ENCODE measurements around the gene TBC1D19.

The TBC1D19 gene

GRCh38 chr4:26594778-26595177 lies 10.9 kb downstream of the TBC1D19 start:
- Histone ChIP-seq H3K9me3 (ENCODE audit: control insufficient read depth in 2 of 2, low read length in 2 of 2) (no peaks in the 10 kb centered on the region), H3K9ac (ENCODE audit: low read length in 2 of 2) (no peak overlapping the region), H3K4me3 (ENCODE audit: low read length in 2 of 2) (no peak overlapping the region), H3K27me3 (ENCODE audit: control insufficient read depth in 1 of 2, insufficient read depth in 2 of 2, low read length in 2 of 2) (no peaks in the 10 kb centered on the region), H3K4me1 (ENCODE audit: control insufficient read depth, insufficient read depth, low read length) (no peaks in the 10 kb centered on the region), H3K27ac (ENCODE audit: low read length) (no peak overlapping the region), H3K36me3 (ENCODE audit: control insufficient read depth in 2 of 2, insufficient read depth in 2 of 2, low read length in 2 of 2) (no peaks in the 10 kb centered on the region)

- Histone ChIP-seq H3K4me3 (ENCODE audit: low read length in 2 of 2) (no peak overlapping the region), H3K9me3 (ENCODE audit: control insufficient read depth in 2 of 2, low read length in 2 of 2) (no peaks in the 10 kb centered on the region), H3K27ac (ENCODE audit: low read length) (no peak overlapping the region), H3K9ac (ENCODE audit: low read length in 2 of 2) (no peak overlapping the region), H3K4me1 (ENCODE audit: control insufficient read depth, insufficient read depth, low read length) (no peaks in the 10 kb centered on the region), H3K27me3 (ENCODE audit: control insufficient read depth in 1 of 2, insufficient read depth in 2 of 2, low read length in 2 of 2) (no peaks in the 10 kb centered on the region), H3K36me3 (ENCODE audit: control insufficient read depth in 2 of 2, insufficient read depth in 2 of 2, low read length in 2 of 2) (no peaks in the 10 kb centered on the region)
These were observed 13.0 kb downstream of the TBC1D19 start for GRCh38 chr4:26596843-26597242.

GRCh38 chr4:26601204-26601603 lies 17.3 kb downstream of the TBC1D19 start:
- Histone ChIP-seq H3K9ac (ENCODE audit: low read length in 2 of 2) (no peak overlapping the region), H3K27me3 (ENCODE audit: control insufficient read depth in 1 of 2, insufficient read depth in 2 of 2, low read length in 2 of 2) (no peaks in the 10 kb centered on the region), H3K4me1 (ENCODE audit: control insufficient read depth, insufficient read depth, low read length) (no peaks in the 10 kb centered on the region), H3K4me3 (ENCODE audit: low read length in 2 of 2) (no peak overlapping the region), H3K27ac (ENCODE audit: low read length) (no peak overlapping the region), H3K9me3 (ENCODE audit: control insufficient read depth in 2 of 2, low read length in 2 of 2) (no peaks in the 10 kb centered on the region), H3K36me3 (ENCODE audit: control insufficient read depth in 2 of 2, insufficient read depth in 2 of 2, low read length in 2 of 2) (no peaks in the 10 kb centered on the region)

DNA sequence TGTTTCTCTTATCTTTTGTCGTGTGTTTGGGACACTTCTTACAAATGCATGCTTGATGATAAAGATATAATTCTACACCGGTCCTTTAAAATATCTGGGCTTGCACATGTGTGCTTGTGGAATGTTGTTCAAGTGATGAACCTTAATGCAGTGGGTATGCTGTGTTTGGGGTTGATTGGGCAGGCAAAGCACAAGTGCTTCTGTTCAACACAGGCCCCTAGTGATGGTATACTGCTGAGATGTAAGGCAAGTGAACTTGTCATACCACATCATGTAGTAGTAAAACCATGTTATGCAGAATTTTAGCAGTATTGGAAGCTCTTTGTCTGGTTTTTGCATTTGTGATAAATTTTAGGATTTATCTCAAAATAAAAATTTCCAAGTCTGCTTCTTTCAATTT lies 23.9 kb downstream of the TBC1D19 start:
- Histone ChIP-seq H3K4me3 (ENCODE audit: low read length in 2 of 2) (no peak overlapping the region), H3K9me3 (ENCODE audit: control insufficient read depth in 2 of 2, low read length in 2 of 2) (no peaks in the 10 kb centered on the region), H3K27me3 (ENCODE audit: control insufficient read depth in 1 of 2, insufficient read depth in 2 of 2, low read length in 2 of 2) (no peaks in the 10 kb centered on the region), H3K27ac (ENCODE audit: low read length) (no peak overlapping the region), H3K9ac (ENCODE audit: low read length in 2 of 2) (no peak overlapping the region), H3K4me1 (ENCODE audit: control insufficient read depth, insufficient read depth, low read length) (no peaks in the 10 kb centered on the region), H3K36me3 (ENCODE audit: control insufficient read depth in 2 of 2, insufficient read depth in 2 of 2, low read length in 2 of 2) (no peaks in the 10 kb centered on the region)

DNA sequence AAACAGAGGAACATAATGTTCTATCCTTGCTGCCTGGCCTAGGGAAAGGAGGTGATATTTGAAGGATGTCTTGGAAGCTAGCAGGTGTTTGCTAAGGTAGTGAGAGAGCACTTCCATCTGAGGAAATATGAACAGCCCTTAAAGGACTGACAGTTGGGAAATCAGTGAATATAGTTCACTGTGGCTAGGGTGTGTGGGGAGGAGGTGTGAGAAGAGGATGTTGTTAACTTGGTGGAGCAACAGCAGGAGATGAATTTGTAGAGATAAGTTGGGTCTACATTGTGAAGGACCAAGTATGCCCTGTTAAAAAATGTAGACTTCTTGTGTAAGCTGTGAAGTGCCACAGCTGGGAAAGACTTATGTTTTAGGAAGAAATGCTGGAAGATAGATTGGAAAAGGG lies 25.5 kb downstream of the TBC1D19 start:
- no peaks in the 10 kb centered on the region for H3K4me1 ChIP-seq (ENCODE audit: control insufficient read depth, insufficient read depth, low read length)
- no peaks in the 10 kb centered on the region for H3K9me3 ChIP-seq (ENCODE audit: control insufficient read depth in 2 of 2, low read length in 2 of 2)
- no peak overlapping the region for H3K27ac ChIP-seq (ENCODE audit: low read length)
- no peak overlapping the region for H3K4me3 ChIP-seq (ENCODE audit: low read length in 2 of 2)
- no peaks in the 10 kb centered on the region for H3K36me3 ChIP-seq (ENCODE audit: control insufficient read depth in 2 of 2, insufficient read depth in 2 of 2, low read length in 2 of 2)
- no peaks in the 10 kb centered on the region for H3K27me3 ChIP-seq (ENCODE audit: control insufficient read depth in 1 of 2, insufficient read depth in 2 of 2, low read length in 2 of 2)
- no peak overlapping the region for H3K9ac ChIP-seq (ENCODE audit: low read length in 2 of 2)

GRCh38 chr4:26609868-26610267 lies 26.0 kb downstream of the TBC1D19 start:
- H3K27me3 ChIP-seq (ENCODE audit: control insufficient read depth in 1 of 2, insufficient read depth in 2 of 2, low read length in 2 of 2), result no peaks in the 10 kb centered on the region
- no peak overlapping the region for H3K9ac ChIP-seq (ENCODE audit: low read length in 2 of 2)
- no peaks in the 10 kb centered on the region for H3K4me1 ChIP-seq (ENCODE audit: control insufficient read depth, insufficient read depth, low read length)
- no peak overlapping the region for H3K27ac ChIP-seq (ENCODE audit: low read length)
- no peak overlapping the region for H3K4me3 ChIP-seq (ENCODE audit: low read length in 2 of 2)
- H3K36me3 ChIP-seq (ENCODE audit: control insufficient read depth in 2 of 2, insufficient read depth in 2 of 2, low read length in 2 of 2), result no peaks in the 10 kb centered on the region
- no peaks in the 10 kb centered on the region for H3K9me3 ChIP-seq (ENCODE audit: control insufficient read depth in 2 of 2, low read length in 2 of 2)

GRCh38 chr4:26611372-26611771 lies 27.5 kb downstream of the TBC1D19 start:
- H3K27ac ChIP-seq (ENCODE audit: low read length), result no peak overlapping the region
- H3K36me3 ChIP-seq (ENCODE audit: control insufficient read depth in 2 of 2, insufficient read depth in 2 of 2, low read length in 2 of 2), result no peaks in the 10 kb centered on the region
- no peaks in the 10 kb centered on the region for H3K27me3 ChIP-seq (ENCODE audit: control insufficient read depth in 1 of 2, insufficient read depth in 2 of 2, low read length in 2 of 2)
- H3K4me3 ChIP-seq (ENCODE audit: low read length in 2 of 2), result no peak overlapping the region
- H3K9ac ChIP-seq (ENCODE audit: low read length in 2 of 2), result no peak overlapping the region
- no peaks in the 10 kb centered on the region for H3K9me3 ChIP-seq (ENCODE audit: control insufficient read depth in 2 of 2, low read length in 2 of 2)
- no peaks in the 10 kb centered on the region for H3K4me1 ChIP-seq (ENCODE audit: control insufficient read depth, insufficient read depth, low read length)

DNA sequence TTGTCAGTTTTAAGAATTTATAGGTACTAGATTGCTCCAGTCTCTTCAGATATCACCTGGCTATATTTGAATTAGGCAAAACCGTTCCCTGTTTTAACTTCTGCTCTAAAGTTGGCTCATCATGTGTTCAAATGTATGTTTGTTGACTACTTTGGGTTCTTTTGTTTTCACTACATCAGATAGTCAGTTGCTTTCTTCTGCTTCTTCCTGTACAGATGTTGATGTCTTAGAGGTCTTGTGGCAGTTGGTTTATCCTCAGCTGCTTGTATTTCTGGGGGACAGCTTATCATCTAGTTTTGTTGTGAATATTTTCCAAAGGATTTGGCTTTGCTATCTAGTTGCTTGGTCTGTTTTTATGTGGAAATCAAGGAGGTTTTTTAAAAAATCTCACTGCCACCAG lies 28.0 kb downstream of the TBC1D19 start:
- H3K9ac ChIP-seq (ENCODE audit: low read length in 2 of 2), result no peak overlapping the region
- no peaks in the 10 kb centered on the region for H3K4me1 ChIP-seq (ENCODE audit: control insufficient read depth, insufficient read depth, low read length)
- no peak overlapping the region for H3K27ac ChIP-seq (ENCODE audit: low read length)
- H3K27me3 ChIP-seq (ENCODE audit: control insufficient read depth in 1 of 2, insufficient read depth in 2 of 2, low read length in 2 of 2), result no peaks in the 10 kb centered on the region
- H3K9me3 ChIP-seq (ENCODE audit: control insufficient read depth in 2 of 2, low read length in 2 of 2), result no peaks in the 10 kb centered on the region
- H3K36me3 ChIP-seq (ENCODE audit: control insufficient read depth in 2 of 2, insufficient read depth in 2 of 2, low read length in 2 of 2), result no peaks in the 10 kb centered on the region
- H3K4me3 ChIP-seq (ENCODE audit: low read length in 2 of 2), result no peak overlapping the region

DNA sequence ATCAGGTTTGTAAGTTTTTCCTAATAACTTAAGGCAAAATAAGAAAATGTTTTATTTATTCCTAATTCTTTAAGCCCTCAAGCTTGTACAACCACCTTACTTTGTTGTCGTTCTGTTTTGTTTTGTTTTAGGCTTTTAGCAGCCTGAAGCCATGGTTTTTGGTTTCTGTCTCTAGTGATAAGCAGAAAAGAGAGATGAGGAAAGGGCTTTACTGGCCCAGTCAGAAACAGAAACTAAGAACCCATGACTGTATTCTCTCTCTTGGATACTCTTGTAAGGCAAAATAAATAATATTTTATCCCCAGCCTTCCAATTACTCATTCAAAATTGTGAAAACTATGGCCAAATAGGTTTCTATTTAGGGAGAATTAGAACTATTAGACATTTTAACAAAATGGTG lies 29.4 kb downstream of the TBC1D19 start:
- Histone ChIP-seq H3K27ac (ENCODE audit: low read length) (no peak overlapping the region), H3K36me3 (ENCODE audit: control insufficient read depth in 2 of 2, insufficient read depth in 2 of 2, low read length in 2 of 2) (no peaks in the 10 kb centered on the region), H3K4me1 (ENCODE audit: control insufficient read depth, insufficient read depth, low read length) (no peaks in the 10 kb centered on the region), H3K9ac (ENCODE audit: low read length in 2 of 2) (no peak overlapping the region), H3K9me3 (ENCODE audit: control insufficient read depth in 2 of 2, low read length in 2 of 2) (no peaks in the 10 kb centered on the region), H3K4me3 (ENCODE audit: low read length in 2 of 2) (no peak overlapping the region), H3K27me3 (ENCODE audit: control insufficient read depth in 1 of 2, insufficient read depth in 2 of 2, low read length in 2 of 2) (no peaks in the 10 kb centered on the region)

DNA sequence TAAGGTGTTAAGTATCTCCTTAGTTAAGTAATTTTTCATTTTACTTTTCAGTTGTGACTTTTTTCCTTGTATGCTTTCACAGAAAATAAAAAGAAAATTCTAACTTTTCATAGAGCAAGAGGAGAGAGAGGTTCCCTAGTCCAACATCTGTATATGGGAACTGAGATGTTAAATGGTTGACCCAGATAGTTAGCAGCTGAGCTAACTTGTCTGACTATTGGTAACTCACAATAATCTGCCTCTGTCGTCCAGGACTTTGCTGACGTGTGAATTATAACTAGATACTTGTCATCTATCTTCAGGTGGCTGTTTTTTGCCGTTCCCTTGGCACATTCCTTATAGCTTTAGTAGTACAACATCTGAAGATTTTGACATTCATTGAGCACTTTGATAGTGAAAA lies 29.9 kb downstream of the TBC1D19 start:
- H3K9ac ChIP-seq (ENCODE audit: low read length in 2 of 2), result no peak overlapping the region
- no peaks in the 10 kb centered on the region for H3K27me3 ChIP-seq (ENCODE audit: control insufficient read depth in 1 of 2, insufficient read depth in 2 of 2, low read length in 2 of 2)
- no peaks in the 10 kb centered on the region for H3K4me1 ChIP-seq (ENCODE audit: control insufficient read depth, insufficient read depth, low read length)
- H3K27ac ChIP-seq (ENCODE audit: low read length), result no peak overlapping the region
- H3K36me3 ChIP-seq (ENCODE audit: control insufficient read depth in 2 of 2, insufficient read depth in 2 of 2, low read length in 2 of 2), result no peaks in the 10 kb centered on the region
- H3K9me3 ChIP-seq (ENCODE audit: control insufficient read depth in 2 of 2, low read length in 2 of 2), result no peaks in the 10 kb centered on the region
- H3K4me3 ChIP-seq (ENCODE audit: low read length in 2 of 2), result no peak overlapping the region

- H3K4me1 ChIP-seq (ENCODE audit: control insufficient read depth, insufficient read depth, low read length), result no peaks in the 10 kb centered on the region
- H3K4me3 ChIP-seq (ENCODE audit: low read length in 2 of 2), result no peak overlapping the region
- no peaks in the 10 kb centered on the region for H3K36me3 ChIP-seq (ENCODE audit: control insufficient read depth in 2 of 2, insufficient read depth in 2 of 2, low read length in 2 of 2)
- no peaks in the 10 kb centered on the region for H3K27me3 ChIP-seq (ENCODE audit: control insufficient read depth in 1 of 2, insufficient read depth in 2 of 2, low read length in 2 of 2)
- no peak overlapping the region for H3K9ac ChIP-seq (ENCODE audit: low read length in 2 of 2)
- no peak overlapping the region for H3K27ac ChIP-seq (ENCODE audit: low read length)
- no peaks in the 10 kb centered on the region for H3K9me3 ChIP-seq (ENCODE audit: control insufficient read depth in 2 of 2, low read length in 2 of 2)
These were observed 35.9 kb downstream of the TBC1D19 start for GRCh38 chr4:26619784-26620183.

- H3K9me3 ChIP-seq (ENCODE audit: control insufficient read depth in 2 of 2, low read length in 2 of 2), result no peaks in the 10 kb centered on the region
- no peaks in the 10 kb centered on the region for H3K36me3 ChIP-seq (ENCODE audit: control insufficient read depth in 2 of 2, insufficient read depth in 2 of 2, low read length in 2 of 2)
- no peak overlapping the region for H3K27ac ChIP-seq (ENCODE audit: low read length)
- H3K4me3 ChIP-seq (ENCODE audit: low read length in 2 of 2), result no peak overlapping the region
- no peaks in the 10 kb centered on the region for H3K27me3 ChIP-seq (ENCODE audit: control insufficient read depth in 1 of 2, insufficient read depth in 2 of 2, low read length in 2 of 2)
- no peaks in the 10 kb centered on the region for H3K4me1 ChIP-seq (ENCODE audit: control insufficient read depth, insufficient read depth, low read length)
- H3K9ac ChIP-seq (ENCODE audit: low read length in 2 of 2), result no peak overlapping the region
These were observed 37.5 kb downstream of the TBC1D19 start for GRCh38 chr4:26621366-26621765.

Data from stomach smooth muscle (tissue), 2 donors.